Pancreas (tissue), 10 donors: ENCODE data around the gene THUMPD1. TPM values are rescaled to one million over a fixed set of nuclear protein-coding genes. Genes with fewer than 3 reads are reported as not detected.

ENCODE experiments used
- ATAC-seq, 4 donors: fragments of 200-7000 bp; cut with Tn5 transposase; one replicate each; pipeline versions ENCODE4 v1.8.0 to v1.9.1; 2020; ENCODE audit warnings: mild to moderate bottlenecking in 4 of 4, moderate library complexity in 4 of 4
- DNase-seq, 6 donors: peaks; one replicate each; pipeline ENCODE4 v3.0.0-alpha.2; 2020
- FAIRE-seq: peaks from 2 replicates; lab custom pipeline; 2012; peaks lifted over from hg19 to GRCh38; lab: Jason Lieb, UNC
- H3K27ac ChIP-seq, 4 donors: fragments of 200-600 bp; sonication (generic); 1 replicate in 3 of 4; 2 replicates in 1 of 4; pipeline versions ENCODE4 v1.5.0 to v1.8.0; 2020
- H3K27me3 ChIP-seq, 4 donors: fragments of 200-600 bp; one replicate each; pipeline ENCODE4 v1.8.0; 2021
- H3K36me3 ChIP-seq, 3 donors: fragments of 200-600 bp; sonication (generic) in 1 of 3; one replicate each; pipeline versions ENCODE4 v1.5.0 to v1.8.0; 2020 to 2021
- H3K4me1 ChIP-seq, 3 donors: fragments of 200-600 bp; one replicate each; pipeline ENCODE4 v1.8.0; 2021
- H3K4me3 ChIP-seq, 4 donors: fragments of 200-600 bp; sonication (generic) in 2 of 4; one replicate each; pipeline versions ENCODE4 v1.5.0 to v1.8.0; 2020 to 2021
- H3K9me3 ChIP-seq, 4 donors: fragments of 200-600 bp; one replicate each; pipeline ENCODE4 v1.8.0; 2021
- WGBS, 2 donors: extraction: QIAGEN DNeasy Blood & Tissue Kit; methylation state at CpG; one replicate each; pipeline ENCODE4 v1.1.7; 2013; 5-methylcytosine and 5-hydroxymethylcytosine counted together
- intact Hi-C, 3 donors: fragments of 100-400 bp; cut with DNase I; formaldehyde crosslinking; loops; one replicate each; pipeline versions ENCODE4 v1.11.1 to v1.14.2; 2022
- polyA plus RNA-seq, 2 donors: library from polyadenylated mRNA; stranded (reverse); fragments of 200-250 nt; gene quantifications; one replicate each; pipeline ENCODE4 v1.2.3, GENCODE V29; 2013
- total RNA-seq, 6 donors: library from RNA; stranded (reverse); fragmentation: NEBNext Ultra II Directional in 4 of 6; extraction: Animal tissue kit (Norgen Biotek cat#: 25700) in 4 of 6; gene quantifications; one replicate each; pipeline versions ENCODE4 v1.2.1 to v1.2.4, GENCODE V29; 2021 to 2023
- TF ChIP-seq, protein P1 (sequence below), 4 donors: fragments of 200-600 bp; sonication (generic) in 3 of 4; IDR thresholded peaks; one replicate each; pipeline versions ENCODE4 v1.5.0 to v1.8.0; 2021; ENCODE audit warnings: antibody characterized with exemption in 4 of 4
- donor health status: healthy with polysubstance abuse.
- donor health status: DM: no; HTN: no; CAD: no; lungs with moderate emphysema.
- donor health status: DM: no; HTN: no; CAD: no.
- donor health status: control.
- donor health status: control.
- donor health status: Bipolar disorder and iron deficiency.
- donor health status: DM: yes; HTN: yes; CAD: no.
- donor health status: DM: no; HTN: no; CAD: no.
- donor health status: DM: no; HTN: no; CAD: no.
- donor health status: DM: yes; HTN: yes; CAD: no.

THUMPD1 gene
- total and polyA plus RNA-seq, 8 donors: 11.0 to 19.7 (median 15.9) TPM

DNA sequence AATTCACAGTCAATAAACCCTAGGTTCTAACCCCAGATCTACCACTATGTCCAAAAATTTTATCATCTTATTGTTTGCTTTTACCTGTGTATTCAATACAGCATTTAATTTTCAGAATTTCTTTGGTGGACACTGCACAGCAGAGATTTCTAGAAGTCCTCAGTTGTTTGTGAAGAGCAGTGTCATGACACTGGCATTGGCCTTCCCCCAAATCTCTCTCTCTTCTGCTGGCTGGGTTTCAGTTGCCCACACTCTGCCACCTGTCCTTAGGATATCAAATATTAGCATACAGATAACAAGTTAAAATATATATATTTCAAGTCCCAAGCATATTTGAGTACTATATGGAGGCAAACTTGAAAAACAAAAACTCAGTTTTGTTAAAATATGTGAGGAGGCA, 2.0 kb upstream of the THUMPD1 start:
- DNase-seq (no peak), FAIRE-seq (no peak), ATAC-seq (no peak)
- H3K4me1 ChIP-seq: peaks cover 0 to 18% (median 7%) of the 10 kb centered on the region in 3 donors
- TF ChIP-seq, protein P1, sequence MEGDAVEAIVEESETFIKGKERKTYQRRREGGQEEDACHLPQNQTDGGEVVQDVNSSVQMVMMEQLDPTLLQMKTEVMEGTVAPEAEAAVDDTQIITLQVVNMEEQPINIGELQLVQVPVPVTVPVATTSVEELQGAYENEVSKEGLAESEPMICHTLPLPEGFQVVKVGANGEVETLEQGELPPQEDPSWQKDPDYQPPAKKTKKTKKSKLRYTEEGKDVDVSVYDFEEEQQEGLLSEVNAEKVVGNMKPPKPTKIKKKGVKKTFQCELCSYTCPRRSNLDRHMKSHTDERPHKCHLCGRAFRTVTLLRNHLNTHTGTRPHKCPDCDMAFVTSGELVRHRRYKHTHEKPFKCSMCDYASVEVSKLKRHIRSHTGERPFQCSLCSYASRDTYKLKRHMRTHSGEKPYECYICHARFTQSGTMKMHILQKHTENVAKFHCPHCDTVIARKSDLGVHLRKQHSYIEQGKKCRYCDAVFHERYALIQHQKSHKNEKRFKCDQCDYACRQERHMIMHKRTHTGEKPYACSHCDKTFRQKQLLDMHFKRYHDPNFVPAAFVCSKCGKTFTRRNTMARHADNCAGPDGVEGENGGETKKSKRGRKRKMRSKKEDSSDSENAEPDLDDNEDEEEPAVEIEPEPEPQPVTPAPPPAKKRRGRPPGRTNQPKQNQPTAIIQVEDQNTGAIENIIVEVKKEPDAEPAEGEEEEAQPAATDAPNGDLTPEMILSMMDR (IDR thresholded peaks at IDR 0.05): no peak
- H3K27me3 ChIP-seq: no peaks in the 10 kb centered on the region
- H3K9me3 ChIP-seq: no peaks in the 10 kb centered on the region
- H3K27ac ChIP-seq: no peak overlapping the region
- peaks cover 0 to 2% (median 0%) of the 10 kb centered on the region in 3 donors for H3K36me3 ChIP-seq
- intact Hi-C loops: no loop called here
- H3K4me3 ChIP-seq: no peak overlapping the region

DNA sequence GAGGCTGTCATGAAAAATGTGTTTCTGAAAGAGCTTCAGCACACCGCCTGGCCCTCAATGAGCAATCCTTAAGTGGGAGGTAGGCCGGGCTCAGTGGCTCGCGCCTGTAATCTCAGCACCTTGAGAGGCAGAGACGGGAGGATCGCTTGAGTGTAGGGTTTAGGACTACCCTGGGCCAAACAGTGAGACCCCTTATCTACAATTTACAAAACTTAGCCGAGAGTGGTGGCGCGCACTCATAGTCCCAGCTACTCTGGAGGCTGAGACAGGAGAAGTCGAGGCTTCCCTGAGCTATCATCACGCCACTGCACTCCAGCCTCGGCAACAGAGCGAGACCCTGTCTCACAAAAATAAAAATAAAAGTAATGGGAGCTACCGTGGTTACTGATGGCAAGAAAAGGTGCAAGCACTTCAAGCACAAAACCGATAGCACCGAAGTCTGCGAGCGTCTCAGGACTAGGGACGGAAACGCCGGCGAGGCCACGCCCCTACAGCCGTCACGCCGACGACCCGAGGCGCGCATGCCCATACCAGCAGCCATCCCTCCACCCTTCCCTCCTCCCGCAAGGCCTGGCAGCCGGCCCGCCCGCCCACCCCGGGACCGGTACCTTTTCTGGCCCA, 607 bp downstream of the THUMPD1 start:
- peaks cover 0 to 25% (median 15%) of the 10 kb centered on the region in 3 donors for H3K36me3 ChIP-seq
- intact Hi-C loops: no loop called here
- WGBS, 2 donors: 0% methylated on average over 34 to 36 of the region's 36 CpGs
- H3K4me3 ChIP-seq: peak overlapping the region; percentile 89 to 94 (median 94)
- TF ChIP-seq, protein P1 (IDR thresholded peaks at IDR 0.05): no peak
- DNase-seq (peak; percentile 82 to 96 (median 90)), ATAC-seq (peak; percentile 87 to 95 (median 88)), FAIRE-seq (no peak)
- peaks cover 0 to 18% (median 7%) of the 10 kb centered on the region in 3 donors for H3K4me1 ChIP-seq
- peaks cover 0 to 3% (median 0%) of the 10 kb centered on the region in 4 donors for H3K9me3 ChIP-seq
- H3K27ac ChIP-seq: peak overlapping the region; percentile 95 to 96 (median 96)
- H3K27me3 ChIP-seq: no peaks in the 10 kb centered on the region

DNA sequence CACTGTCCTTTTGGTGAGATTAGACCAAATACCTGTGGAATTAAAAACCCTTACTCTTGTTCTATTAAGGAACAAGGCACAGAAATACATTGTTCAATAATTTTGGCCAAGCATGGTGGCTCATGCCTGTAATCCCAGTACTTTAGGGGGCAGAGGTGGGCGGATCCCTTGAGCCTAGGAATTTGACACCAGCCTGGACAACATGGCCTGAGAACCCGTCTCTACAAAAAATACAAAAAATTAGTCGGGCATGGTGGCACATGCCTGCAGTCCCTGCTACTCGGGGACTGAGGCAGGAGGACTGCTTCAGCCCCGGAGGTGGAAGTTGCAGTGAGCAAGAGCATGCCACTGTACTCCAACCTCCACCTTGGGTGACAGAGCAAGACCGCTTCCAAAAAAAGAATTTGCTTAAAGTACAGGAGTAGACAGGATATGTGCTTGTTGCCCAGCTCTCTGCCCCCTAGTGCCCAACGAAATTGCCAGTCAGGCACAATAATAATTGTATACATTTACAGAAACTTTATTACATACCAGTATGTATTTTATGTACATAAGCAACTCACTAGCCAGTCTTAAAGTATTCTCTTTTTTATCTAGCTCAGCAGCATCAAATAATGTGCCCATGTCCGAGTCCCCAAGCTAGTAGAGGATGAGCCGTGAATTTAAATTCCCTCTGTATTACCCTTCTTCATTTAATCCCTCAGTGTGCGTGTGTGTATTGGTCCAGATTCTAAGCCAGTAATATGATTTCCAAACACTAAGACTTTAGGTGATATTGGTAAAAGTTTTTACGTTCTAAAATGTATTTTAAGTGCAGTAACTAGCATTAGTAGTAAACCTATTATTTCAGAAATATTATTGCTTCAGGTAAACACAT, 1.4 kb downstream of the THUMPD1 start:
- Histone ChIP-seq H3K4me1 (peaks cover 0 to 18% (median 7%) of the 10 kb centered on the region in 3 donors), H3K27me3 (no peaks in the 10 kb centered on the region), H3K9me3 (peaks cover 0 to 3% (median 0%) of the 10 kb centered on the region in 4 donors), H3K36me3 (peaks cover 0 to 29% (median 15%) of the 10 kb centered on the region in 3 donors), H3K4me3 (peak overlapping the region; percentile 89 to 94 (median 94)), H3K27ac (peak overlapping the region in 3 of 4 donors; percentile 95 to 96 (median 96))
- TF ChIP-seq, protein P1 (IDR thresholded peaks at IDR 0.05): peak in 2 of 4 donors; percentile 13 to 14
- intact Hi-C loops: no loop called here
- ATAC-seq (peak in 3 of 4 donors; percentile 21 to 29 (median 22)), DNase-seq (no peak), FAIRE-seq (no peak)
- WGBS, 2 donors: 13 to 18% methylated on average over 11 of the region's 11 CpGs

DNA sequence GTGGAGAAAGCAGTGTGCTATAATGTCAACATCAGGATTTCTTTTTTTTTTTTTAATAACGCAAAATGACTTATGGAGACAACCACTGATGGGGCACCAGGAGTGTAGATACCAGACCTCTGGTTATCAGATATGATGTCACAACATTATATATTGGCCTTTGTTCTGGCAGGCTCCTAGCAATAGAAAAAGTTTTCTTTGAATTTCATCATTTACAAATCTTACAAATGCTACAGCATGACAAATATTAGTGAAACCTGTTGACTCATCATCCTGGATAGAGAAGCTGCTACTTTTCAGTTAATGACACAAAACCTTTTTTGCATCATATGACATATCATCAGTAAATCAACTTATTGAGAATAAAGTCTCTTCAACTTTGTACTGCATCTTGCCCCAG, 6.1 kb downstream of the THUMPD1 start:
- H3K4me1 ChIP-seq: peaks cover 5 to 17% (median 11%) of the 10 kb centered on the region in 3 donors
- WGBS, 2 donors: 70 to 77% methylated on average over 1 of the region's 1 CpG

More for the DNA sequence above, 6.1 kb downstream of the THUMPD1 start:
- intact Hi-C loops: no loop called here
- TF ChIP-seq, protein P1 (IDR thresholded peaks at IDR 0.05): no peak
- H3K9me3 ChIP-seq: peaks cover 0 to 3% (median 0%) of the 10 kb centered on the region in 4 donors
- no peaks in the 10 kb centered on the region for H3K27me3 ChIP-seq
- peaks cover 0 to 36% (median 20%) of the 10 kb centered on the region in 3 donors for H3K36me3 ChIP-seq
- no peak for DNase-seq
- H3K27ac ChIP-seq: no peak overlapping the region
- no peak for ATAC-seq
- no peak for FAIRE-seq
- no peak overlapping the region for H3K4me3 ChIP-seq
